Left cardiac atrium (tissue), 4 donors: ENCODE data around the gene SUGCT. TPM values are rescaled to one million over a fixed set of nuclear protein-coding genes. Genes with fewer than 3 reads are reported as not detected.

ENCODE experiments used
- ATAC-seq, 2 donors: fragments of 200-7000 bp; cut with Tn5 transposase; one replicate each; pipeline ENCODE4 v1.9.1; 2020; ENCODE audit warnings: mild to moderate bottlenecking in 2 of 2, moderate library complexity in 2 of 2
- DNase-seq: peaks from one replicate; pipeline ENCODE4 v3.0.0-alpha.2; 2020
- intact Hi-C, 2 donors: fragments of 100-400 bp; cut with DNase I; formaldehyde crosslinking; loops; one replicate each; pipeline versions ENCODE4 v1.14.1 to v1.15.1; 2022 to 2023
- total RNA-seq, 2 donors: library from RNA; stranded (reverse); fragmentation: NEBNext Ultra II Directional; extraction: Animal tissue kit (Norgen Biotek cat#: 25700); gene quantifications; one replicate each; pipeline ENCODE4 v1.2.1, GENCODE V29; 2021
- donor health status: DM: no; HTN: yes; CAD: no.
- donor health status: DM: no; HTN: yes; CAD: no; lungs with severe emphysema.
- donor health status: DM: yes; HTN: yes; CAD: no.
- donor health status: Dilated cardiomyopathy.

Gene SUGCT
- total RNA-seq, 2 donors from 2014 or later: 4.1 to 4.4 TPM

DNA sequence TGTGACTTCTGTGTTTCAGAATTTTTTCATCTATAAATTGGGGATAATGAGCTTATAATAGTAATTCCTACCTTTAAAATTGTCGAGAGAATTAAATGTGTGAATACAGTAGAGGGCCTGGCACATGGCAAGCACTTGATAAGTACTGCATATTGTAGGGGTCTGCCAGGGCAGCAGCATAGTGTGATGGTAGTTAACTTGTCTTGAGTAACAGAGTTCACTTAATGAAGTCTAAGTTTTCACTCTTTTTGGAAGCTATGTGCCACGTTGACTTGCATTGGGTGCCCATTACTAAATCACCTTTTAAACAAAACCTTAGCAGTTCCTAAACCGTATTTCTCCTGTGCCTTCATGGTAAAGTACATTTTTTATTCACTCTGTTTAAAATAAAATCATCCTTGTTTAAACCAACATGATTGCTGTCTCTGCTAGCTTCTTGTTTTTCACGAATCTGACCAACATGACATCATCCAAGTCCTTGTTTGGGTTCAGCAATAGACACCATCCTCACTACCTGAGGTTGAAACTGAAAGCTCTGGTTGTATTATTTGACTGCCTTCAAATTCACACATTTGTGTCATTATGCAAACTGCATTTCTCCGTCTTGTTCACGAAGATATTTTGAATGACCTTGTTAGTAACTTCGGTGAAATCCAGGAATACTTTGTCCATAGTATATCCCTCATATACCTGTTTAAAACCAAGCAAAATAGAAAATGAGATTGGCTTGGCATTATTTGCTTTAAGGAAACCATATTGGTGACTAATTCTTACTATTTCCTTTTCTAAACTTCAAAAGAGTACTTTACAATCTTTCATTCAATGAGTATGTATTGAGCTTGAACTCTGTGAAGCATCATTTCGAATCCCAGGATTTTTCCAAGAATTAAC is 340.2 kb downstream of the SUGCT start:
- intact Hi-C loops: no loop called here
- ATAC-seq (no peak), DNase-seq (no peak)

DNA sequence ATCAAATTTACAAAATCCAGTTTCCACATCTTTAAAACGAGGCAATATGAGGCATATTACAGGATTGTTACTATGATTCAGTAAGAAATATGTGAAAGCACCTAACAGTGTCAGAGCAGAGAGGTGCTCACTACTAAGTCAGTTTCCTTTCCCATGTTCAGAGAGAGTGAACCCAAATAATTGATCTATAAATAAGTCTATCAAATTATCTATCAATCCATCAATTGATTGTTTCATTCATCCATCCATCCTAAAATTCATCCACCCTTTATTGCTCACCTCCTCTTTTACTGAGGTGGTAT is 340.8 kb downstream of the SUGCT start:
- intact Hi-C loops: no loop called here
- DNase-seq (no peak), ATAC-seq (no peak)

DNA sequence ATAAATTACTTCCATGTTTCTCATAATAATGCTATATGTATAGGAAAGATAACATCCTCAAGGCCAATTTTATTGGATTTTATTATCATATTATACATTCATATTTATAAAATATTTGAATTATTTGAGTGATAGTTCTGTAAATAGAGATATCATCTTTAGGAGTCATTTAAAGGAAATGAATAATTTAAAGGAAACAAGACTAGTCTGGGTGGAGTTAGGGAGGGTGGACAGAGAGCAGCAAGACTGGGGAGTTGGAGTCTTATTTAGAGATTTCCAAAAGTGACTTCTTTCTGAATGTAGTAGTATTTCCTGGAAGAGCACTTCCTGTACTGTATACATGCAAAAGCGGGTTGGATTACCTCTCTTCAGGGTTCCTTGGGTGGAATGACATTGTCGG is 342.3 kb downstream of the SUGCT start:
- no peak for ATAC-seq
- intact Hi-C loops: no loop called here
- DNase-seq: no peak

DNA sequence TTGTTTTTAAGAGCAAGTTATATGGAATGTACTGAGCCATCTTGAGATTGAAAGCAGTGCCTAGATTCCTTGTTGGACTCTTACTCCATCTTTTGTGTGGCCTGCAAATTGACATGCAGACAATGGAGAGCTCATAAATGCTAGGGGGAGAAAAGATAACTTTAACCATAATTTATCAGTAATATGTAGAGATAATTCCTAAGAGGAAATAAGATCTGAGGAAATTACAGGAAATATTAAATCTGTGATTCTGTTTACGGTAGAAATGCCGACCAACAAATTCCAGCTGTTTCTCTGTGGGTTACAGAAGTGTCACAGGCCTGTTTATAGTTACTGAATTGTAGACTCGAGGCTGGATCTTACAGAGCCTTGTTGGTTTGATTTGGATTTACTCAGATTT is 348.0 kb downstream of the SUGCT start:
- intact Hi-C loops: no loop called here
- ATAC-seq: no peak
- no peak for DNase-seq

DNA sequence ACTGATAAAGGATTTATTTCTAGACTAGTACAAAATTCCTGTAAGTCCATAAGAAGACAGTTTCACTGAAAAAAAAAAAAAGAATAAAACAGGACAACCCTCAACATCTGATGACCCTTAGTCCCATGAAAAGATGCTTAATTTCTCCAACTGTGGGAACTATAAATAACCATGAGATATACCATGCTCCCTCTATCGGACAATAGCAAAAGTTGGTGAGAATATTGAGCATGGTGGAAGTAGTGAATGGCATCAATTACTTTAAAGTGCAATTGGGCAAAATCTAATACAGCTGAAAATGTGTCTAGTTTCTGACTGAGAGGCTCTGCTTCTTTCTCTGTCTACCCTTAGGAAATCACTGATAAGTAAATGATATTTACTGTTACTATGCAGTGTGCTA is 348.8 kb downstream of the SUGCT start:
- DNase-seq (no peak), ATAC-seq (no peak)
- intact Hi-C loops: no loop called here

DNA sequence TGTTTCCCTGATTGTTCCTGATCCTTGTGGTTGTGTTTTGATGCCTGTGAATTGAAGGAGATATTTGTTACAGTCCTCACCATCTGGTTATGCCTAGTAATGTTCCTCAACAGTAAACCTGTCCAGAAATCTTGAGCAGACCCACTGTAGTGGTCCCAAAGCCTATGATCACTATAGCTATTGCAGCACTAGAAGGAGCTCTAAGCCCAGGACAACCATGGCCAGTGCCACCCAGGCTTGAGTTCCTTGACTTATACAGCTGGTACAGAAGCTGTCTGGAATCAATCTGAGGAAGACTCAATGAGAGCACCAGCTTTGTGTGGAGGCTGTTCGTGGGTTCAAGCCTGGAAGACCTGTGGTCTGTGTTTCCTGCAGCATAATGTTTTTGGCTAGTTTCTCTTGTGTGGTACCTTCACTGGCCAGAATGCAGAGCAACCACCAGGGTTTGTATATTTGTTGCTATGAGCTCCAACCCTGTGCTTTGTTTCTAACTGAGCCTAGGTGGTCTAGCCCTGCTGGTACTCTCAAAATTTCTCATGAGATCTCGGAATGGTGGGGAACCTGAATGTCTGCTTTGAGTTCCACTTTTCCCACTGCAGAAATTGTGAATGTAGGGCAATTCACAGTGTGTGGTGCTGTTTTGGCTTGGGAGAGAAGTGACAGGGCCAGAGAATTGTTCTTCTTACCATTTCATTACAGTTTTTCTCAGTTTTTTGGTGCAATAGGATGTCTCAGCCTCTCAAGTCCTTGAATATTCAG is 355.2 kb downstream of the SUGCT start:
- intact Hi-C loops: no loop called here
- ATAC-seq (no peak), DNase-seq (no peak)

DNA sequence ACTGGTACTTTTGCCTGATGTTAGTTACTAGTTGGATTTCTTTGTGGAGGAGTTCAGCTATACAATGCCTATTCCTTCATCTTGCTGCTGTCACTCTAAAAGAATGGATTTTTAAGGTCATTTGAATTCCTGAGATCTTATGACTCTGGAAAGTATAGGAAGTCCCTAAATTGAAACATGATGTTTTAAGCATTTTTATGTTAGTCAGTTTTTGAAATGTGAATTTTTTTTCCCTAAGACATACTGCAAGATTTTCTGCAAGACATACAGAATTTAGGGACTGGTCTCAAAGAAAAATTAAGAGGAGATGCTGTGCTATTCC is 355.8 kb downstream of the SUGCT start:
- no peak for ATAC-seq
- no peak for DNase-seq
- intact Hi-C loops: no loop called here

DNA sequence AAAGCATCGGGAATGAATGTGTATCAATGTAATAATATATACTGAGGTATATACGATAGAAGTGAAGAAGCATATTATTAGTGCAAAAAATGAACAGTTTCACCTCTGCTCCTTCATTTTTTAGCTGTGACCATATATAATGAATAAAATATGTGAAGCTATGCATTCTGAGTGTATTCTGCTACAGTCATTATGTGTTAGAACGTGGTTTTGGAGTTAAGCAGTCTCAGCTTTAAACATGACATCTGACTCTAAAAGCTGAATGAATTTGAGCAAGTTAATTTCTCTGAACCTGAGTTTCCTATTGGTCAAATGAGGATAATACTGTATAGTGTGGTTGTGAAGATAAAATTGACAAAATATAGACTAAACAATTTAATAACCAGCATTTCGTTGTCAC is 358.1 kb downstream of the SUGCT start:
- intact Hi-C loops: no loop called here

DNA sequence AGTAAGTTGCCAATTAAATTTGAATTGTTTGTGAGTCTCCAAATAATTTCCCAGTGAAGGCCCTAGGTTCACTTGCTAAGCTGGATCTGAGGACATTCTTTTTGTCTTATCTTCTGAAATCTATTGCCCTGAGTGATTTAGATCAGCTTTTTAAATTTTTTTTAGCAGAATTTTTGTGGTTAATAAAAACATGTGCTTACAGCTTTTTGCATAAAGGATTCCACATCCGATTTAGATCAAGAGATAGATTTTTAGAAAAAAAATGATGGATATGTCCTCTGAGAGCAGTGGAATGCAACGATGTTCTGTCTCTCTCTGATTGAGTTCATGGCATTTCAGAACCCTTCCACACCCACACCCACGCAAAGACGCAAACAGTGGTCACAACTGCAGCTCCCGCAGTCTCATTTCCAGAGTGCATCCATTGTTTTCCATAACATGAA is 358.8 kb downstream of the SUGCT start:
- DNase-seq: no peak
- no peak for ATAC-seq
- intact Hi-C loops: no loop called here

More for the DNA sequence above, 358.1 kb downstream of the SUGCT start:
- DNase-seq (no peak), ATAC-seq (no peak)

DNA sequence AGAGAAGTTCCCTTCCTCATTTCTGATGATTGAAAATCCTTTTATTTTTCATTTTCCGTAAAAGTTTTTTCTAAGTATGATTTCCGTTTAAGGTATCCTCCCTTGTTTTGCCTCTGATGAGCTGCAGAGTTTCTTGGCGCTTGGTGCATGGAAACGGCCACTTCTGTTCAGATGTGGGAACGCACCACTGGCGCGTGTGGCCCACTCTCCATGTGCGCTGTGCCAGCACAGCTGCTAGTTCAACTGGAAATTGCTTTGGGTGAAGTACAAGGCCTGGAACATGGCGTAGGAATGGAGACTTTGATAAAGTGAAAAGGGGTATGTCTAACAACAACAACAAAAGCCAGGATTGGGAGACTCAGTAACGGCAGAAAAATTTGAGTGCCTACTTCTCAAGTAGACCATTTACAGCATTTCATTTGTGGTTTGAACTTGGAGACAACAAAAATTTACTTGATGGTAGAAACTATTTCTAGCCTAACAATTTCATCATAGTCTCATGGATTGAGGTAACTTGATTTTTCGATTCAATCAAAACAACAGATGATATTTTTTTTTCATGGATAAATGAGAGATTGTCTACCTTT is 364.2 kb downstream of the SUGCT start:
- intact Hi-C loops: no loop called here
- DNase-seq (no peak), ATAC-seq (no peak)

DNA sequence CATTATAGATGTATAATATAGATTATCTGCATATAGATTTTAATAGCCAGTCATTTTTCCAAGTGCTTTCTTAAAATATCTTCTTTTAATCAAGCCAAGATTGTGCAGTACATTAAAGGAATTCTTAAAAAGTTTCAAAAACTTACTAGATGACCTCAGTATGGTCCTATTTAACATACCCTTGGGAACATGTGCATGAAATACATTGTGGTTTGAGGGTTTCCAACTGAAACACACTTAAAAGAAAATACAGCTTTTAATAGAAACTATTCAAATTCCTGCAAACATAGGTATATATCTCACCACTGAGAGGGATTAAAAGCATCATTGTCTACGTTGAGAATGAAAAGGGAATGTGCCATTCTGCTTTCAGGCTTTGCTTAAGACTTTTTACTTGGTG is 364.9 kb downstream of the SUGCT start:
- ATAC-seq (no peak), DNase-seq (no peak)
- intact Hi-C loops: no loop called here

DNA sequence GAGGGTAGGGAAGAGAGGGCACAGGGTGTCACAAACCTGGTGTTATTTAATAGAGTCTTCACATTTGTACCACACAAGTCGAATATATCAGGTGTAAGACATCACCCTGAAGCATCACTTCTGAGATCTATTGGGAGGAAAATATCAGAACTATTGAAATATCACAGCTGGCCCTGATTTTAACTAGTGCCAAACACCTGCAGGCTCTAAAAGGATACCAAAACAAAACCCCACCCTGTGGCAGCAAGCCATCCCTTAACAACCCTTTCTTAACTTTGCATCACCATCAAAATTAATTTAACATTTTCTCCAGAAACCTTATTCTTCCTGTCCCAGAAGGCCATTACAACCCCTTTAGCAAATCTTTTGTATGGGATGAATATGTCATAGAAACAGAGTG is 365.4 kb downstream of the SUGCT start:
- no peak for DNase-seq
- ATAC-seq: no peak
- intact Hi-C loops: no loop called here

DNA sequence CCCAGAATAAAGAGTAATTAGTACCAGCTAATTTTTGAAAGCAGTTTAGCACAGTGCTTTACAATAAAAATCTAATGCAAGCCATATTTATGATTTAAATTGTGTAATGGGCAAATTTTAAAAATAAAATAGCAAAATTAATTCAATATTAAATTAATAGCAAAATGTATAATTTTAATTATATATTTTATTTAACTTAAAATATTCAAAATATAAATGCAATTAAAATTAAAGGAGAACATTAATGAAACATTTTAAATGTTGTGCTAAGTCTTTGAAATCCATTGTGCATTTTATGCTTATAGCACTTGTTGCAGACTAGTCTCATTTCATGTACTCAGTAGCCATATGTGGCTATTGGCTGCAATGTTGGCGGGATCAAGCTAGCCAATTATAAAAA is 367.6 kb downstream of the SUGCT start:
- no peak for ATAC-seq
- DNase-seq: no peak
- intact Hi-C loops: no loop called here

DNA sequence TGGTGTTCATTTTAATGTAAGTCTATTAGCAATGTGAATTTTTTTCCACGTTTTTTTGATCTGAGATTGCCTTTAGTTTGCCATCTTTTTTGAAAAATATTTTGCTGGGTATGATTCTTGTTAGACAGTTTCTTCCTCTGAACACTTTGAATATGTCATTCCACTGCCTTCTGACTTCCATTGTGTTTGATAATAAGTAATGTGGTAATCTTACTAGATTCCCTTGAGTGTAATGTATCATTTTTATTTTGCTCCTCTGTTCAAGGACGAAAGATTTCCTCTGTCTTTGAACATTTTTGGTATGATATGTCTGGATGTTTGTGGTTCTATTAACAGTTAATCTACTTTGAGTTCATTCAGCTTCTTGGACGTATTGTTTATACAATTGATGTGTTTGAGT is 371.4 kb downstream of the SUGCT start:
- intact Hi-C loops: no loop called here
- ATAC-seq (no peak), DNase-seq (no peak)

DNA sequence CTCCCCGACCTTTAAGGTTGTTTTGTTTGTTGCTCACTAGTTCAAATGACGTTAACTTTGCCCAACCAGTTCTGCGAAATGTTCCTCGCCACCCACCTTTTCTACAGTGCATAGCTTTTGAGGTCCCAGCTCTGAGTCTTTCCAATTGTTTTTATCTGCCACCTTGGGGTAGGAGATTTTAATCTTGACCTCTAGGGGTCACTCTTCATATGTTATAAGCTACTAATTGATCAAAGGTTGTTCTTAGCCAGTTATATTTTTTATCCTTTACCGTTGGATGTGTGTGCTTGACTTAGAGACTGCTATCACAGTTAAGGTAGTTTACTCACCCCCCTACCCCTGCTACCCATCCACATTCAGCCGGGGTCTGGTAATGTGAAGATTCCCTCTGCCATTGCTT is 372.4 kb downstream of the SUGCT start:
- DNase-seq (no peak), ATAC-seq (no peak)
- intact Hi-C loops: no loop called here

DNA sequence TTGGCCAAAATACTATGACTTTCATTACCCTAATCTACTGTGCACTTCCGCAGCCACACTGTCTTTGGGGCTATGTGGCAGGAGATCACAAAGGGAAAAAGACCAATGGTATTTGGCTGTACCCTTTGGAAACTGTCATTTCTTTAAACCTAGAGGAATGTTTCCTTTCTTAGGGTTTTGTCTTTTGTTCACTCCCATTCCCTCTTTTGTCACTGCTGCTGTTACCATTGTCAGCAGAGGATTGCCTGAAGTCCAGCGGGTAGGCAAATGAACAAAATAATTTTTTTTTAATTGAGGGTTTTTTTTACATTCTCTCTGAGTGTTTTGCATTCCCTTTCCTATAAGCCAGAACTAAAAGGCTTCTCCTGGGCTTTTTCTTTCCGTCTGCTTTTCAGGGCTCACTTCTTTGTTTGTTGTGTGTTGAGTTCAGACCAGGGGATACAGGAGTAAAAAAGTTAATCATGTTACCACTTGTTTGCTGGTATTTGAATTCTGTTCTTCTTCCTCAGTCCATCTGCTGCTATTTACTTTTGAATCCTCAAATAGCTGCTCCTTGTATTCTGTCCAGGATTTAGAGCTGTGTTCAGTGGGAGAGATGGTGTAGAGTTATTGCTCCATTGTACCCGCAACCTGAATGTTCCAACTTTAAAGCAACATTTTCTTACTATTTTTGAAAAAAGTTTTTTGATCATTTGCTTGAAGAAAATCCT is 374.6 kb downstream of the SUGCT start:
- no peak for ATAC-seq
- intact Hi-C loops: no loop called here

DNA sequence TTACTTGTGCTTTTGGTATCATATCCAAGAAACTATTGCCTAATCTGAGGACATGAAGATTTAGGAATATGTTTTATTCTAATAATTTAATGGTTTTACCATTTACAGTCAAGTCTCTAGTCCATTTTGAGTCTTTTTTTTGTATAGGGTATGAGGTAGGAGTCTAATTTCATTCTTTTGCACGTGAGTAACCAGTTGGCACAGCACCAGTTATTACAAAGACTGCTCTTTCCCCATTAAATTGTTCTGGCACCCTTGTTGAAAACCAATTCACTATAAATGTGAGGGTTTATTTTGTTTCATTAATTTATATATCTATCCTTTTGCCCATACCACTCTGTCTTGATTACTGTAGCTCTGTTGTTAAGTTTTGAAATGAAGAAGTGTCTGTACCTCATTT is 381.6 kb downstream of the SUGCT start:
- ATAC-seq (no peak), DNase-seq (no peak)
- intact Hi-C loops: no loop called here

More for the DNA sequence above, 374.6 kb downstream of the SUGCT start:
- DNase-seq: no peak

DNA sequence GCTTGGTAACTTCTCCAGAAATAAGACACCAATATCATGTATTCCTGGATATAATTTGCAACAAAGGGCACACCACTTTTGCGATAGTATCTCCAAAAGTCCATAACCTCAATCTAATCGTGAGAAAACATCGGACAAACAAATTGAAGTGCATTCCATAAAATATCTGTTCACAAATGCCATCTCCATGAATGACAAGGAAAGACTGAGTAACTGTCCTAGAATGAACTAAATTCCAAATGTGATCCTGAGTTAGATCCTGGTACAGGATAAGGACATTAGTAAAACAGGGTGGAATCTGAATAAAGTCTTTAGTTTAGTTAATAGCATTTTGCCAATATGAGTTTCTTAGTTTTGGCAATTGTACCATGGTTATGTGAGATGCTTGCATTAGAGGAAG is 384.2 kb downstream of the SUGCT start:
- no peak for ATAC-seq
- intact Hi-C loops: no loop called here
- DNase-seq: no peak

DNA sequence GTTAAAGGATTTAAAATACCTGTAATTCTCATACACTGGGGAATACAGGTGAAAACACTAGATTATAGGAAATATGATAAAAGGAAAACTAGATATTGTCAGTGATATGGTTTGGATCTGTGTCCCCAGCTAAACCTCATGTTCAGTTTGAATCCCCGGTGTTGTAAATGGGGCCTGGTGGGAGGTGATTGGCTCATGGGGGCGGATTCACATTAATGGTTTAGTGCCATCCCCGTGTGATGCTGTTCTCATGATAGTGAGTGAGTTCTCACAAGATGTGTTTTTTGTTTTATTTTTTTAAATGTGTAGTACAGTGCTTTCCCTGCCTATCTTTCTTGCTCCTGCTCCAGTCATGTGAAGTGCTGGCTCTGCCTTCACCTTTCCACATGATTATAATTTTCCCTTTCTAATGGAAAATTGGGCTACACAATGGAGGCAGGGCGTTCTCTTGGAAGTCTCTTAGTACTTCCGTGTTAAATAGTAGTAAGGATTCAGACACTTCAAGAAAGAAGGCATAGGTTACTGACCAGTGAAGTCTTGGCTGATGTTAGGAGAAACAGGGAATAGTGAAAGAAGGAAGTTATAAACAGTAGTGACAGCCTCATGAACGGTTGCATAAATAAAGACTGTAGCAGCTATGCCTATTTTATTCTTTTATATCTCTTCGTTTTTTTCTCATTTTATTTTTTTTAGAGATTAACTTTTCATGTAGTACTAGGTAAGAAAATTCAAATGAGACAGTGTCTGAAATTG is 386.4 kb downstream of the SUGCT start:
- ATAC-seq (no peak), DNase-seq (no peak)
- intact Hi-C loops: no loop called here
